ENCODE measurements around the gene TNNI3K. TPM values are rescaled to one million over a fixed set of nuclear protein-coding genes. Genes with fewer than 3 reads are reported as not detected.

Gene TNNI3K
- total and polyA plus RNA-seq, 9 of the 15 experiments (the other 6 are each of a cell fraction or from before 2014, with no cell fraction given), result 0.21 to 0.53 (median 0.32) TPM; not detected in 5

DNA sequence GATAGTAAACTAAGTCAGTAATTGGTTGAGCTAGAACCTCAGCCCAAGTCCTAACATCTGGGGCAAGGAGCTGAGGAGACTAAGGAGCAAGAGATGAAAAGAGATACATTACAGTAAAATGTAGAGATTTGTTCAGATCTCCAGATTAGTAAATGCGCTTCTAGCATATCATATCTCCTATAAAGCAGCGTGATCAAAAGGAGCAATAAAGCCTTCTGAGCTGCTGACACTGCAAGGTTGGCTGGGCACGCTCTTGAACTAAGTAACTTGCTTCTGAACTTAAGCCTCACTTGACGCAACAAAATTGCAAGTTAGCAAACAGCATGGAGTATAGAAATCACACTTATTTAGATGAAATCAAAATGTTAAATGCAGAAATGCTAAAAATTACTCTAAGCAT is 196.3 kb downstream of the TNNI3K start:
- Histone ChIP-seq H2AFZ (ENCODE audit: low read depth, low read length) (no peak overlapping the region), H3K27me3 (ENCODE audit: control insufficient read depth in 2 of 2, insufficient read depth in 2 of 2, low read length in 2 of 2) (no peaks in the 10 kb centered on the region), H3K9me1 (ENCODE audit: control insufficient read depth, insufficient read depth, low read length) (no peaks in the 10 kb centered on the region), H3K79me2 (ENCODE audit: control insufficient read depth, insufficient read depth, low read length) (no peaks in the 10 kb centered on the region), H3K9me3 (replicated peaks; ENCODE audit: control insufficient read depth, insufficient read depth, low read depth, low read length) (no peaks in the 10 kb centered on the region), H4K20me1 (replicated peaks; ENCODE audit: control insufficient read depth, insufficient read depth, low read length) (no peaks in the 10 kb centered on the region), H3K4me1 (replicated peaks in 1 of 2; ENCODE audit: control insufficient read depth in 2 of 2, insufficient read depth in 2 of 2, low read length in 2 of 2) (no peaks in the 10 kb centered on the region), H3K27ac (ENCODE audit: extremely low read depth, low read depth, low read length) (no peak overlapping the region), H3K9ac (ENCODE audit: insufficient read depth in 1 of 2, low read depth in 2 of 2, low read length in 2 of 2) (no peak overlapping the region), H3K36me3 (ENCODE audit: control insufficient read depth, insufficient read depth, low read length) (no peaks in the 10 kb centered on the region), H3K4me2 (ENCODE audit: insufficient read depth, low read length) (no peak overlapping the region), H3K4me3 (no peak overlapping the region)
- ChIA-PET POLR2A (no interaction called here), CTCF (ENCODE audit: low intra/inter-chr PET ratio) (no interaction called here)
- ATAC-seq (no peak), DNase-seq (ENCODE audit: extremely low read depth in 1 of 4, low spot score in 3 of 4) (no peak), FAIRE-seq (no peak)
- in situ Hi-C loops (cut with MboI) (no loop called here), intact Hi-C loops (cut with micrococcal nuclease) (no loop called here)
- 0% methylated on average over 4 of the region's 4 CpGs for WGBS (ENCODE audit: insufficient coverage, low coverage, missing lambda C conversion rate)
- no peak for TF ChIP-seq TAF15 (IDR thresholded peaks at IDR 0.05; ENCODE audit: low read depth, low read length)
- no peak for TF ChIP-seq NFE2 (IDR thresholded peaks at IDR 0.05; ENCODE audit: low read depth)
- TF ChIP-seq C11orf30 (IDR thresholded peaks at IDR 0.05; ENCODE audit: low read depth), result no peak
- no peak for TF ChIP-seq HINFP (tag; conservative IDR thresholded peaks at IDR 0.05; ENCODE audit: low read depth)
- TF ChIP-seq GATAD2B (IDR thresholded peaks at IDR 0.05; ENCODE audit: borderline replicate concordance), result no peak
- TF ChIP-seq POLR2G (IDR thresholded peaks at IDR 0.05; ENCODE audit: low read depth, low read length), result no peak
- no TSS peak for BruUV-seq (replicated peaks)

Data from K562 (cell line).